Esophagus muscularis mucosa (tissue), 3 donors: Measurements from ENCODE around the gene MZB1.
"Not testable (repeated sequence)": the region's sequence is repeated elsewhere in the genome, so short reads cannot be mapped to it uniquely, and the experiment has no call there.

ENCODE experiments used
- CTCF ChIP-seq, 3 experiments: fragments of 200-600 bp in 2 of 3; fragments of 450-650 bp in 1 of 3; sonication (generic) in 2 of 3; IDR thresholded peaks; one replicate each; pipeline ENCODE4 v1.5.1; 2017 to 2019; ENCODE audit warnings: antibody characterized with exemption in 3 of 3, mild to moderate bottlenecking in 2 of 3, moderate library complexity in 1 of 3
- EP300 ChIP-seq: sonication (generic); formaldehyde crosslinking; IDR thresholded peaks from one replicate; pipeline ENCODE4 v1.6.1; 2017; ENCODE audit warnings: antibody characterized with exemption

- TF ChIP-seq EP300; CTCF (IDR thresholded peaks at IDR 0.05): not testable (repeated sequence)
Measured at GRCh38 chr5:139409116-139409515, 19.4 kb upstream of the MZB1 start.
